Cardiac fibroblast (primary cell): ENCODE measurements around the gene UNC13B.
"Not testable (repeated sequence)": the region's sequence is repeated elsewhere in the genome, so short reads cannot be mapped to it uniquely, and the experiment has no call there.

ENCODE experiments used
- DNase-seq, 2 donors: peaks; one replicate each; pipeline versions ENCODE4 v3.0.0 to v3.0.0-alpha.2; 2010; ENCODE audit warnings: low read depth in 2 of 2
- H3K4me3 ChIP-seq, 2 donors: replicated peaks in 1 of 2; 1 replicate in 1 of 2; 2 replicates in 1 of 2; pipeline ENCODE4 v1.5.1; 2011; ENCODE audit warnings: low read depth in 2 of 2, low read length in 2 of 2, mild to moderate bottlenecking in 2 of 2, moderate library complexity in 1 of 2
- TF ChIP-seq, protein P1 (sequence below): IDR thresholded peaks from one replicate; pipeline ENCODE4 v1.5.1; 2011; ENCODE audit warnings: low read depth, mild to moderate bottlenecking, low read length, inconsistent platforms

UNC13B gene

DNA sequence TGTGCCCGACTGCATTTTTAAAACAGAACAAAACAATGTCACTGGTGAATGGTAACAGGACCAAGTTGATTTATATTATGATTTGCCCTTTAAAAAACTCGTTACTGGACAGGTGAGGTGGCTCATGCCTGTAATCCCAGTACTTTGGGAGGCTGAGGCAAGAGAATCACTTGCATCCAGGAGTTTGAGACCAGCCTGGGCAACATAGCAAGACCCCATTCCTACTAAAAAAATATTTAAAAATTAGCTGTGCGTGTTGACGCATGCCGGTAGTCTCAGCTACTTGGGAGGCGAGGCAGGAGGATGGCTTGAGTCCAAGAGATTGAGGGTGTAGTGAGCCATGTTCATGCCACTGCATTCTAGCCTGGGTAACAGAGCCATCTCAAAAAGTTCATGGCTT, 7.2 kb downstream of the UNC13B start:
- DNase-seq = no peak
- H3K4me3 ChIP-seq = no peak overlapping the region
- TF ChIP-seq, protein P1, sequence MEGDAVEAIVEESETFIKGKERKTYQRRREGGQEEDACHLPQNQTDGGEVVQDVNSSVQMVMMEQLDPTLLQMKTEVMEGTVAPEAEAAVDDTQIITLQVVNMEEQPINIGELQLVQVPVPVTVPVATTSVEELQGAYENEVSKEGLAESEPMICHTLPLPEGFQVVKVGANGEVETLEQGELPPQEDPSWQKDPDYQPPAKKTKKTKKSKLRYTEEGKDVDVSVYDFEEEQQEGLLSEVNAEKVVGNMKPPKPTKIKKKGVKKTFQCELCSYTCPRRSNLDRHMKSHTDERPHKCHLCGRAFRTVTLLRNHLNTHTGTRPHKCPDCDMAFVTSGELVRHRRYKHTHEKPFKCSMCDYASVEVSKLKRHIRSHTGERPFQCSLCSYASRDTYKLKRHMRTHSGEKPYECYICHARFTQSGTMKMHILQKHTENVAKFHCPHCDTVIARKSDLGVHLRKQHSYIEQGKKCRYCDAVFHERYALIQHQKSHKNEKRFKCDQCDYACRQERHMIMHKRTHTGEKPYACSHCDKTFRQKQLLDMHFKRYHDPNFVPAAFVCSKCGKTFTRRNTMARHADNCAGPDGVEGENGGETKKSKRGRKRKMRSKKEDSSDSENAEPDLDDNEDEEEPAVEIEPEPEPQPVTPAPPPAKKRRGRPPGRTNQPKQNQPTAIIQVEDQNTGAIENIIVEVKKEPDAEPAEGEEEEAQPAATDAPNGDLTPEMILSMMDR = no peak

DNA sequence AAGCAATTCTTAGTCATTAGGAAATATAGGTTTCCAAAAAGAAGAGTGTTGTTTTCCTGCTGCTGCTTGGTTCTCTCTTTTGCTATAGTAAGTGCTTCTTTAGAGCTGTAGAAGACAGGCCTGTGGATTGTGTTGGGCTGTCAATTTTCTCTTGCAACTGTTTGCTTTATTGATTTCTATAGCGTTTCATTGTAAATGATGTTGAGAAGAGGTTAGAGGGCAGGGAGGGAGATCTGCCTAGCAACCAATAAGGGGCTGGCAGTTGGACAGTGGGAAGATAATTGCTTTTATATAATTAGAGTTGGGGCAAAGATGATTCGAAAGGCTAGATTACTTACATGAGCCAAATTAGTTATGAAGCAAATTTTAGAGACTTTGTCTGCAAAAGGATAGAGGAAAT, 11.1 kb downstream of the UNC13B start:
- DNase-seq = no peak
- no peak overlapping the region for H3K4me3 ChIP-seq
- TF ChIP-seq, protein P1 = no peak

DNA sequence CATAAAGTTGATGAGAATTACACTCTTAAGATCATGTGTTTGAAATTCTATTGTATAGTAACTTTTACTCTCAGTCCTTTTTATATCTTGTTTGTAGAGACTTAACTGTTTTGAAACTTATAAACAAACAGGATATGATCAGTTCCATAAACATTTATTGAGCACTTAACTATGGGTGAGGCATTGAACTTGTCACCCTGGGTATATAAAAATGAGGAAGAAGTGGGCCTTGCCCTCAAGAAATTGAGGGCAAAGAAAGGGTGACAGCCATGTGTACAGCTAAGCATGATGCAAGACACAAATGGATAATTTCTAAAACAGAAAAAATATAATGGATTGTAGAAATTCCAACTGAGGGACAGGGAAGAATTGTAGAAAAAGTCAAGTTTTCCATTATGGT, 15.7 kb downstream of the UNC13B start:
- no peak for DNase-seq
- TF ChIP-seq, protein P1 = no peak
- H3K4me3 ChIP-seq = no peak overlapping the region

DNA sequence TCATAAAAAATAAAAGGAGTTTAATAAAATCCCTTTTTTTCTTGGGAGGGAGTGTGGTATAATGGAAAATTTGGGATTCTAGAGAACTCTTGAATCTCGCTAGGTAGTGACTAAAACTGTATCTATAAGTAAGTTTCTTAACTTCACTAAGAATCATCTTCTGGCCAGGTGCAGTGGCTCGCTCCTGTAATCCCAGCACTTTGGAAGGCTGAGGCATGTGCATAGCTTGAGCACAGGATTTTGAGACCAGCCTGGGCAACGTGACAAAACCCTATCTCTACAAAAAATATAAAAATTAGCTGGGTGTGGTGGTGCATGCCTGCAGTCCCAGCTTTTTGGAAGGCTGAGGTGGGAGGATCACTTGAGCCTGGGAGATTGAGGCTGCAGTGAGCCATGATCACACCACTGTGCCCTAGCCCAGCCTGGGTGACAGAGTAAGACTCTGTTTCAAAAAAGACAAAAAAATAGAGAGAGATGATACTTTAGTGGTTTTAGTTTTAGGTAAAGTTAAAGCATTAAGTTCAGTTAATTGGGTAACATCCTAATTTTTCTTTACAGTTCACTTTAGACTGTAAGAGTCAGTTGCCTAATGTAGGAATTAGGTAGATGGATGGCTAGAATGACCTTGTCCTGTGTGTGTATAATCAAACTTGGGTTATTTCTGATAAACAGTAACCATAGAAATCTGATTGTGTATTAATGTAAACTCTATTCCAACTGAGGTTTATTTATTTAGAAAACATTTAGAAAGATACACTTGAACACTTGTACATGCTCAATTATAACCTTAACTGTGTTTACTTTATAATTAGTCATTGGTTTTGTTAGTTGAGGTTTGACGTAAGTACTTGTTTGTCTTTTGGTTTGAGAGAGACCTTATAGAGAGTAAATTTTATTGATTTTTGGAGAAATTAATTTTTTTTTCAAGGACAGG, 17.8 kb downstream of the UNC13B start:
- no peak for DNase-seq
- H3K4me3 ChIP-seq = no peak overlapping the region
- TF ChIP-seq, protein P1 = no peak

DNA sequence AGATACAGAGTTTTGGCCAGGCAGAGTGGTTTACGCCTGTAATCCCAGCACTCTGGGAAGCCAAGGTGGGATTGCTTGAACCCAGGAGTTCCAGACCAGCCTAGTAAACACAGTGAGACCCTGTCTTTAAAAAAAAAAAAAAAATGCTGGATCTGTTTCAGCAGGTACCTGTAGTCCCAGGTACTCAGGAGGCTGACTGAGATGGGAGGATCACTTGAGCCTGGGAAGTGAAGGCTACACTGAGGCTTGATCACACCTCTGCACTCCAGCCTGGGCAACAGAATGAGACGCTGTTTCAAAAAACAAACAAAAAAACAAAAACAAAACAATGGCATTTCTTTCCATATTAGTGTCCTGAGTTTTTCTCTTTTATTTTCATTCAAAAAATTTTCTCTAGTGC, 19.0 kb downstream of the UNC13B start:
- TF ChIP-seq, protein P1 = no peak
- DNase-seq = no peak
- H3K4me3 ChIP-seq = no peak overlapping the region

DNA sequence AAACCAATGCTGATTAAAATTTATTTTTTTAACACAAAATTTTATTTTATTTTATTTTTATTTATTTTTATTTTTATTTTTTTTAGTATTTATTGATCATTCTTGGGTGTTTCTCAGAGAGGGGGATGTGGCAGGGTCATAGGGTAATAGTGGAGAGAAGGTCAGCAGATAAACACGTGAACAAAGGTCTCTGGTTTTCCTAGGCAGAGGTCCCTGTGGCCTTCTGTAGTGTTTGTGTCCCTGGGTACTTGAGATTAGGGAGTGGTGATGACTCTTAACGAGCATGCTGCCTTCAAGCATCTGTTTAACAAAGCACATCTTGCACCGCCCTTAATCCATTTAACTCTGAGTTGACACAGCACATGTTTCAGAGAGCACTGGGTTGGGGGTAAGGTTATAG, 20.6 kb downstream of the UNC13B start:
- not testable (repeated sequence) for H3K4me3 ChIP-seq, DNase-seq

DNA sequence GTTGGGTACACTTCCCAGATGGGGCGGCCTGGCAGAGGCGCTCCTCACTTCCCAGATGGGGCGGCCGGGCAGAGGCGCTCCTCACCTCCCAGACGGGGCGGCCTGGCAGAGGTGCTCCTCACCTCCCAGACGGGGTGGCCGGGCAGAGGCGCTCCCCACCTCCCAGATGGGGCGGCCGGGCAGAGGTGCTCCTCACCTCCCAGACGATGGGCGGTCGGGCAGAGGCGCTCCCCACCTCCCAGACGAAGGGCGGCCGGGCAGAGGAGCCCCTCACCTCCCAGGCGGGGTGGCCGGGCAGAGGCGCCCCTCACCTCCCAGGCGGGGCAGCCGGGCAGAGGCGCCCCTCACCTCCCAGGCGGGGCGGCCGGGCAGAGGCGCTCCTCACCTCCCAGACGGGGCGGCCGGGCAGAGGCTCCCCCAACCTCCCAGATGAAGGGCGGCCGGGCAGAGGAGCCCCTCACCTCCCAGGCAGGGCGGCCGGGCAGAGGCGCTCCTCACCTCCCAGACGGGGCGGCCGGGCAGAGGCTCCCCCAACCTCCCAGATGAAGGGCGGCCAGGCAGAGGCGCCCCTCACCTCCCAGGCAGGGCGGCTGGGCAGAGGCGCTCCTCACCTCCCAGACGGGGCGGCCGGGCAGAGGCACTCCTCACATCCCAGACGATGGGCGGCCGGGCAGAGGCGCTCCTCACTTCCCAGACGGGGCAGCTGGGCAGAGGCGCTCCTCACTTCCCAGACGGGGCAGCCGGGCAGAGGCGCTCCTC, 21.4 kb downstream of the UNC13B start:
- H3K4me3 ChIP-seq, DNase-seq: not testable (repeated sequence)

DNA sequence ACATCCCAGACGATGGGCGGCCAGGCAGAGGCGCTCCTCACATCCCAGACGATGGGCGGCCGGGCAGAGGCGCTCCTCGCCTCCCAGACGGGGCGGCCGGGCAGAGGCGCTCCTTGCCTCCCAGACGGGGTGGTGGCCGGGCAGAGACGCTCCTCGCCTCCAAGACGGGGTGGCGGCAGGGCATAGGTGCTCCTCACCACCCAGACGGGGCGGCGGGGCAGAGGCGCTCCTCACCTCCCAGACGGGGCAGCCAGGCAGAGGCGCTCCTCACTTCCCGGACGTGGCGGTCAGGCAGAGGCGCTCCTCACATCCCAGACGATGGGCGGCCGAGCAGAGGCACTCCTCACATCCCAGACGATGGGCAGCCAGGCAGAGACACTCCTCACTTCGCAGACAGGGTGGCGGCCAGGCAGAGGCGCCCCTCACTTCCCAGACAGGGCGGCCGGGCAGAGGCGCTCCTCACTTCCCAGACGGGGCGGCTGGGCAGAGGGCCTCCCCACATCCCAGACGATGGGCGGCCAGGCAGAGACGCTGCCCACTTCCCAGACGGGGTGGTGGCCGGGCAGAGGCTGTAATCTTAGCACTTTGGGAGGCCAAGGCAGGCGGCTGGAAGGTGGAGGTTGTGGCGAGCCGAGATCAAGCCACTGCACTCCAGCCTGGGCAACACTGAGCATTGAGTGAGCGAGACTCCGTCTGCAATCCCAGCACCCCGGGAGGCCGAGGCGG, 22.1 kb downstream of the UNC13B start:
- not testable (repeated sequence) for DNase-seq, H3K4me3 ChIP-seq
